GM18508 (cell line): ENCODE data around the gene PES1.
"Not testable (repeated sequence)": the region's sequence is repeated elsewhere in the genome, so short reads cannot be mapped to it uniquely, and the experiment has no call there.

Experiments
- ATAC-seq: cut with Tn5 transposase; IDR thresholded peaks from one replicate; pipeline ENCODE4 v1.9.1; 2021; ENCODE audit warnings: moderate number of reproducible peaks; ENCODE audit not compliant: insufficient read depth, unreplicated experiment

The PES1 gene

GRCh38 chr22:30578481-30578880 lies 13.2 kb downstream of the PES1 start:
- ATAC-seq, result no peak

- ATAC-seq, result no peak
These were observed 15.9 kb downstream of the PES1 start for GRCh38 chr22:30575859-30576258.

GRCh38 chr22:30574997-30575671 lies 16.6 kb downstream of the PES1 start:
- no peak for ATAC-seq

- ATAC-seq, result no peak
These were observed 17.4 kb downstream of the PES1 start, which contains the start of gene GAL3ST1 for GRCh38 chr22:30574095-30574981. Gene GAL3ST1, minus strand, starts transcription at chr22:30574665. Its CDS starts 17,273 bp downstream, at chr22:30557392.

- ATAC-seq, result no peak
These were observed 18.1 kb downstream of the PES1 start for GRCh38 chr22:30573594-30574094.

GRCh38 chr22:30572840-30573593 lies 18.7 kb downstream of the PES1 start:
- ATAC-seq, result no peak

GRCh38 chr22:30572210-30572609 lies 19.5 kb downstream of the PES1 start:
- ATAC-seq, result no peak

- no peak for ATAC-seq
These were observed 22.0 kb downstream of the PES1 start for GRCh38 chr22:30569674-30570202.

GRCh38 chr22:30568137-30568805 lies 23.4 kb downstream of the PES1 start:
- no peak for ATAC-seq

- not testable (repeated sequence) for ATAC-seq
These were observed 24.4 kb downstream of the PES1 start for GRCh38 chr22:30567277-30567676.

- ATAC-seq, result no peak
These were observed 25.6 kb downstream of the PES1 start for GRCh38 chr22:30566125-30566524.

GRCh38 chr22:30565341-30565740 lies 26.4 kb downstream of the PES1 start:
- no peak for ATAC-seq

- no peak for ATAC-seq
These were observed 27.0 kb downstream of the PES1 start for GRCh38 chr22:30564761-30565119.

- no peak for ATAC-seq
These were observed 27.5 kb downstream of the PES1 start for GRCh38 chr22:30564045-30564760.

GRCh38 chr22:30562366-30562765 lies 29.3 kb downstream of the PES1 start:
- ATAC-seq, result no peak

- ATAC-seq, result no peak
These were observed 30.1 kb downstream of the PES1 start for GRCh38 chr22:30561402-30562189.

- ATAC-seq, result not testable (repeated sequence)
These were observed 31.0 kb downstream of the PES1 start for GRCh38 chr22:30560643-30561202.

- ATAC-seq, result no peak
These were observed 31.8 kb downstream of the PES1 start for GRCh38 chr22:30559889-30560288.
